Stomach (tissue), 4 donors: ENCODE measurements around the gene CMKLR1.

Source experiments
- CTCF ChIP-seq, 7 experiments: fragments of 450-650 bp in 4 of 7; fragments of 200-600 bp in 3 of 7; sonication (generic) in 3 of 7; IDR thresholded peaks; one replicate each; pipeline ENCODE4 v1.5.1; 2016 to 2019; ENCODE audit warnings: antibody characterized with exemption in 7 of 7, control low read depth in 2 of 7, mild to moderate bottlenecking in 1 of 7
- POLR2A ChIP-seq, 4 donors: fragments of 450-650 bp; IDR thresholded peaks; one replicate each; pipeline ENCODE4 v1.6.1; 2016; ENCODE audit warnings: antibody characterized with exemption in 4 of 4, control low read depth in 2 of 4, mild to moderate bottlenecking in 1 of 4, moderate library complexity in 1 of 4
- POLR2AphosphoS5 ChIP-seq, 3 donors: sonication (generic); formaldehyde crosslinking; IDR thresholded peaks; one replicate each; pipeline ENCODE4 v1.6.1; 2016; ENCODE audit warnings: antibody characterized with exemption in 3 of 3

- TF ChIP-seq CTCF (IDR thresholded peaks at IDR 0.05), result no peak
- no peak for TF ChIP-seq POLR2A (IDR thresholded peaks at IDR 0.05)
- no peak for TF ChIP-seq POLR2AphosphoS5 (IDR thresholded peaks at IDR 0.05)
These were observed 83.9 kb downstream of the CMKLR1 start for GRCh38 chr12:108255252-108255602.
